Measurements from ENCODE around the gene ZDHHC4.
"Not testable (repeated sequence)": the region's sequence is repeated elsewhere in the genome, so short reads cannot be mapped to it uniquely, and the experiment has no call there.

The ZDHHC4 gene

DNA sequence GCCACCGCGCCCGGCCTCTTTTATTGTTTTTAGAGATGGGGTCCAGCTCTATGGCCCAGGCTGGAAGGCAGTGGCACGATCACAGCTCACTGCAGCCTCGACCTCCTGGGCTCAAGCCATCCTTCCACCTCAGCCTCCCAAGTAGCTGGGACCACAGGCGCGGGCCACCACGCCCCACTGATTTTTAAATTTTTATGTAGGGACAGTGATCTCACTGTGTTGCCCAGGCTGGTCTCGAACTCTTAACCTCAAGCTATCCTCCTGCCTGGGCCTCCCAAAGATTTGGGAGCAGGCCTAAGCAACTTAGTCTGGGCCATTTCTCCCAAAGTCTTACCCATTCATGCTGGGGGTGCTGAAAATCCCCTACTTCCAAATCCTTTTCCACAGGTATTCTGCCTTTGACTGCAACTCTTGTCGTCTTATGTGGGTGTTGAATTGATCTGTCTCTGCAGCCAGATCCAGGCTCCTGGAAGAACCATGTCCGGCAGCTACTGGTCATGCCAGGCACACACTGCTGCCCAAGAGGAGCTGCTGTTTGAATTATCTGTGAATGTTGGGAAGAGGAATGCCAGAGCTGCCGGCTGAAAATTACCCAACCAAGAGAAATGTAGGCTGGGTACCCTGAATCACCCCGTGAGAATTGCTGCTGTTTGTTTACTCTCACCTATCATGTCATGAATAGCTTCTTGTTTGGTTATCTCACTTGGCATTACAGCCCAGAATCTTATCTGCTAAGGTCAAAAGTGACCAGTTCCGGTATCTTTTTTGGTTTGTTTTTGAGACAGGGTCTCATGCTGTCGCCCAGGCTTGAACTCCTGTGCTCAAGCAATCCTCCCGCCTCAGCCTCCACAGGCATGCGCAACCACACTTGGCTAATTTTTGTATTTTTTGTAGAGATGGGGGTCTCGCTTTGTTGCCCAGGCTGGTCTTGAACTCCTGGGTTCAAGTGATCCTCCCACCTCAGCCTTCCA, 1.1 kb downstream of the ZDHHC4 start:
- DNase-seq (ENCODE audit: extremely low read depth, insufficient read length) = no peak
- H3K27me3 ChIP-seq (replicated peaks; ENCODE audit: control insufficient read depth, insufficient read depth, low read length) = no peaks in the 10 kb centered on the region
- TF ChIP-seq, protein P1, sequence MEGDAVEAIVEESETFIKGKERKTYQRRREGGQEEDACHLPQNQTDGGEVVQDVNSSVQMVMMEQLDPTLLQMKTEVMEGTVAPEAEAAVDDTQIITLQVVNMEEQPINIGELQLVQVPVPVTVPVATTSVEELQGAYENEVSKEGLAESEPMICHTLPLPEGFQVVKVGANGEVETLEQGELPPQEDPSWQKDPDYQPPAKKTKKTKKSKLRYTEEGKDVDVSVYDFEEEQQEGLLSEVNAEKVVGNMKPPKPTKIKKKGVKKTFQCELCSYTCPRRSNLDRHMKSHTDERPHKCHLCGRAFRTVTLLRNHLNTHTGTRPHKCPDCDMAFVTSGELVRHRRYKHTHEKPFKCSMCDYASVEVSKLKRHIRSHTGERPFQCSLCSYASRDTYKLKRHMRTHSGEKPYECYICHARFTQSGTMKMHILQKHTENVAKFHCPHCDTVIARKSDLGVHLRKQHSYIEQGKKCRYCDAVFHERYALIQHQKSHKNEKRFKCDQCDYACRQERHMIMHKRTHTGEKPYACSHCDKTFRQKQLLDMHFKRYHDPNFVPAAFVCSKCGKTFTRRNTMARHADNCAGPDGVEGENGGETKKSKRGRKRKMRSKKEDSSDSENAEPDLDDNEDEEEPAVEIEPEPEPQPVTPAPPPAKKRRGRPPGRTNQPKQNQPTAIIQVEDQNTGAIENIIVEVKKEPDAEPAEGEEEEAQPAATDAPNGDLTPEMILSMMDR (IDR thresholded peaks at IDR 0.05; ENCODE audit: insufficient read depth, low read length, poor library complexity, severe bottlenecking) = no peak
- peaks cover 4% of the 10 kb centered on the region for H3K36me3 ChIP-seq (ENCODE audit: control insufficient read depth, insufficient read depth, low read length)
- H3K4me3 ChIP-seq (replicated peaks; ENCODE audit: low read depth, low read length) = peak overlapping the region; percentile 70

DNA sequence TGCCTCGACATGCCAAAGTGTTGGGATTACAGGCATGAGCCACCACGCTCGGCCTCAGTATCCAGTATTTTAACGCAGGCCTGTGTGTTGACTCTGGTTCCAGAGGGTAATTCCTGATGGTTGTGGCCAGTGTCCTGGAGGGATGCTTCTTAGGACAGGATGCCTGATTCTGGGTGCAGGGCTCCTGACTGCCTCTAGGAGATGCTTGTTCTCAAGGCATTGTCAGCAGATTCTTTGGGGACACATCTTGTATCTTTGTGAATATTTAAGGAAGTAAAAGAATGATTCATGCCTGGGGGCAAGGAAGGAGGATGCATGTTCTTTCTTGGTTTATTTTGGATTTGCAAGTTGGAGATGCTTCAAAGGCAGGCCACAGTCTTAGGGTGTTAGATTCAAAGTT, 2.2 kb downstream of the ZDHHC4 start:
- DNase-seq (ENCODE audit: extremely low read depth, insufficient read length) = no peak
- Histone ChIP-seq H3K27me3 (replicated peaks; ENCODE audit: control insufficient read depth, insufficient read depth, low read length) (no peaks in the 10 kb centered on the region), H3K36me3 (ENCODE audit: control insufficient read depth, insufficient read depth, low read length) (peaks cover 5% of the 10 kb centered on the region), H3K4me3 (replicated peaks; ENCODE audit: low read depth, low read length) (no peak overlapping the region)
- TF ChIP-seq, protein P1 (IDR thresholded peaks at IDR 0.05; ENCODE audit: insufficient read depth, low read length, poor library complexity, severe bottlenecking) = peak; percentile 24

DNA sequence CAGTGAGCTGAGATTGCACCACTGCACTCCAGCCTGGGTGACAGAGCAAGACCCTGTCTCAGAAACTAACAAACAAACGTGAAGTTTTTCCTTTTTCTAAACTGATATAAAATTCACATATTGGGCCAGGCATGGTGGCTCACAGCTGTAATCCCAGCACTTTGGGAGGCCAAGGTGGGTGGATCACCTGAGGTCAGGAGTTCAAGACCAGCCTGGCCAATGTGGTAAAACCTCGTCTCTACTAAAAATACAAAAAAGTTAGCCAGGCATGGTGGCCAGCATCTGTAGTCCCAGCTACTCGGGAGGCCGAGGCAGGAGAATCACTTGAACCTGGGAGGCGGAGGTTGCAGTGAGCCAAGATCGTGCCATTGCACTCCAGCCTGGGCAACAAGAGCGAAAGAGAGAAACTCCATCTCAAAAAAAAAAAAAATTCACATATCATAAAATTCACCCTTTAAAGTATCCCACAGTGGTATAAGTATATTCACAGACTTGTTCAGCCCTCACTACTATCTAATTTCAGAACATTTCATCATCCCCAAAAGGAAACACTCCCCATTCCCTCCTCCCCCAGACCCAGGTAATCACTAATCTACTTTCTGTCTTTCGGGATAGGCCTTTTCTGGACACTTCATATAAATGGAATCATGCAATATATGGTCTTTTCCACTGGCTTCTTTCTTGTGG, 8.6 kb downstream of the ZDHHC4 start:
- DNase-seq (ENCODE audit: extremely low read depth, insufficient read length); H3K27me3 ChIP-seq (replicated peaks; ENCODE audit: control insufficient read depth, insufficient read depth, low read length); H3K36me3 ChIP-seq (ENCODE audit: control insufficient read depth, insufficient read depth, low read length); H3K4me3 ChIP-seq (replicated peaks; ENCODE audit: low read depth, low read length): not testable (repeated sequence)

DNA sequence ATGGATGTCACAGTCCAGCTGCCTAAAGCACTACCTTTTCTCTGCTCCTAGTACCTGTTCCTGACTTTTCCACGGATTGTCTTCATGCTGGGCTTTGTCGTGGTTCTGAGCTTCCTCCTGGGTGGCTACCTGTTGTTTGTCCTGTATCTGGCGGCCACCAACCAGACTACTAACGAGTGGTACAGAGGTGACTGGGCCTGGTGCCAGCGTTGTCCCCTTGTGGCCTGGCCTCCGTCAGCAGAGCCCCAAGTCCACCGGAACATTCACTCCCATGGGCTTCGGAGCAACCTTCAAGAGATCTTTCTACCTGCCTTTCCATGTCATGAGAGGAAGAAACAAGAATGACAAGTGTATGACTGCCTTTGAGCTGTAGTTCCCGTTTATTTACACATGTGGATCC, 11.3 kb downstream of the ZDHHC4 start:
- Histone ChIP-seq H3K36me3 (ENCODE audit: control insufficient read depth, insufficient read depth, low read length) (peaks cover 8% of the 10 kb centered on the region), H3K27me3 (replicated peaks; ENCODE audit: control insufficient read depth, insufficient read depth, low read length) (no peaks in the 10 kb centered on the region)
- no peak for DNase-seq (ENCODE audit: extremely low read depth, insufficient read length)

DNA sequence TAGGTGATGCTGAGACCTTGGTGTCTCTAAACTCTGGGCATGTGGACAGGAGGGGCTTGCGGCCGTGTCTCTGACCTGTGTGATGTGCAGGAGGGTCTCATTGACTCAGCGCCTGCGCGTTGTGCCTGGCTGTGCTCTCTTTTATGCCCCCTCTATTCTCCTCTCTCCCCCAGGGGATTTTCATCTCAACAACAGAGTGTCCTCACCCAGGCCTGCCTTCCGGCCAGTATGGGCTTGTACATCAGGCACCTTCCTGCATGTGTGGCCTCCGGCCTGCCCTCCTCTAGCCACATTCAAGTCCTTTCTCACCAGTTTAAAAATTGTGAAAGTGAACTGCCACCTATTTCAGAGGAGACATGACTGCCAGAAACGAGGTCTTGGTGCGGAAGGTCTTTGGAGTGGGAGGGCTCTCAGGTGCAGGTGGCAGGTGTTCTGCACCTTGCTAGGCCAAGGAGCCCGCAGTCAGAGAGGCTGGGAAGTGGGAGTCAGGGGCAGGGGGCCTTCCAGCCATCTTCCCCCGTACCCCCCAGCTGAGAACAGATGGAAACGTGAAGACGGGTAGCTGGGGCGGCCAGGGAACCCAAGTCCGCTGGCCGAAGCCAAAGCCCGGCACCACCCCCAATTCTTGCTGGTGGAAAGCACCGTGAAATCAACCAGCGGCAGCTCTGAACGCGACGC, 12.0 kb downstream of the ZDHHC4 start:
- TF ChIP-seq, protein P1 (IDR thresholded peaks at IDR 0.05; ENCODE audit: insufficient read depth, low read length, poor library complexity, severe bottlenecking) = no peak
- no peaks in the 10 kb centered on the region for H3K27me3 ChIP-seq (replicated peaks; ENCODE audit: control insufficient read depth, insufficient read depth, low read length)
- H3K4me3 ChIP-seq (replicated peaks; ENCODE audit: low read depth, low read length) = peak overlapping the region; percentile 11
- peaks cover 14% of the 10 kb centered on the region for H3K36me3 ChIP-seq (ENCODE audit: control insufficient read depth, insufficient read depth, low read length)
- no peak for DNase-seq (ENCODE audit: extremely low read depth, insufficient read length)

More for the DNA sequence above, 11.3 kb downstream of the ZDHHC4 start:
- H3K4me3 ChIP-seq (replicated peaks; ENCODE audit: low read depth, low read length) = no peak overlapping the region
- TF ChIP-seq, protein P1 (IDR thresholded peaks at IDR 0.05; ENCODE audit: insufficient read depth, low read length, poor library complexity, severe bottlenecking) = no peak

Data from GM06990 (cell line).